HG03135 (cell line): ENCODE results near the gene ALK.

ENCODE experiments used
- ATAC-seq: cut with Tn5 transposase; IDR thresholded peaks from one replicate; pipeline ENCODE4 v1.9.1; 2021; ENCODE audit warnings: mild to moderate bottlenecking, moderate library complexity; ENCODE audit not compliant: unreplicated experiment

The ALK gene

DNA sequence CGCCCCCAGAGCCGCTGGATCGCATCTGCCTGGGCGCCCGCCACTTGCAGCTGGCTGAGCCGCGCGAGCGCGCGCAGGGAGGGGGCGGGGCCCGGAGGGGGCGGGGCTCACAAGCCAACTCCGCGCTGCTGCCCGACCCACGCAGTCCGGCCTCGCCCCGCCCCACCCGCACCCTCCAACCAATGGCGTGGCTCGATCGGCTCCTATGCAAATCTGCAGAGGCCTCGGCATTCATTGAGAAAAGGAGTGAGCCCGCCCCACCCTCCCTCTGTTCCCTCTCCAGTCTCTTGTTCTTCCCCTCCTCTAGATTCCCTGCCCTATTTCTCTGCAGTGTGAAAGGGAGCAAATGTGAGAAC is at the start of gene ALK:
Gene ALK, minus strand, starts transcription at position 27 of the 356 bp plus-strand sequence. CDS start 927 bp downstream, outside the sequence.
- no peak for ATAC-seq

GRCh38 chr2:29966266-29966665 is 44.9 kb upstream of the ALK start:
- ATAC-seq, result no peak

GRCh38 chr2:29963972-29964570 is 42.7 kb upstream of the ALK start:
- no peak for ATAC-seq

DNA sequence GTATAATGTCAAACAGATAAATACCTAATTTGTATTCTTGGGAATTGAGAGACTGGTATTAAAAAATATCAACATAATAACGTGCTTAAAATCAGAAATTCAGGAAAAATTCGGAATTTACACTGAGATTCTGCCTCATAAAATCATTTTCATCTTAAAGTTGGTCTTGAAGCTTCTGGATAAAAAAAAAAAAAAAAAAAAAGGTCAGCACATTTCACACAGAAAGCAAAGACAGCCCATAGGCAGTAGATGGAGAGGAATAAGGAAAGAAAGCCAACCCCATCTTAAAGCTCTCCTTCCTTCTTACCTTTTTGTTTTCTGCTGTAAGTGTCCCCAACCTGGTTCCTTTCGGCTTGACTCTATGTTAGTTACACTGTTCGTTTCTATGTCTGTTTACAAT is 41.5 kb upstream of the ALK start:
- ATAC-seq, result no peak

DNA sequence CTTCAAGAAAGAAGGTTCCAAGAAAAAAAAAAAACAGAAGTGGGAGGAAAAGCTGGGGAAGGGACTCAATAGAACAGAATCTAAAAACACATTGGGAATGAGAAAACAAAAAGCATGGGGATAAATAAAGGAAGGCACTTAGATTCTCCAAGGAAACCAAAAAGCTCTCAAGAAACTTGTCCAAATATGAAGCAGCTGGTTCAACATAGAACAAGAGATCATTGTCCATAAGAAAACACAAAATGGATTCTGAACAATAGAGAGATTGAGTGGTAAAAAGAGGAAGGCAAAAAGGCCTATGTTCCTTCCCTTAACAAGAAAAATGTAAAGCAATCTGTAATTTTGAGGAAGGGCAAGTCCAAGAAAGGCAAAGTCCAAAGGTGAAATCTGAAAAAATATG is 32.9 kb upstream of the ALK start:
- no peak for ATAC-seq

- ATAC-seq, result no peak
Observed at GRCh38 chr2:29952973-29953372, 31.6 kb upstream of the ALK start.

DNA sequence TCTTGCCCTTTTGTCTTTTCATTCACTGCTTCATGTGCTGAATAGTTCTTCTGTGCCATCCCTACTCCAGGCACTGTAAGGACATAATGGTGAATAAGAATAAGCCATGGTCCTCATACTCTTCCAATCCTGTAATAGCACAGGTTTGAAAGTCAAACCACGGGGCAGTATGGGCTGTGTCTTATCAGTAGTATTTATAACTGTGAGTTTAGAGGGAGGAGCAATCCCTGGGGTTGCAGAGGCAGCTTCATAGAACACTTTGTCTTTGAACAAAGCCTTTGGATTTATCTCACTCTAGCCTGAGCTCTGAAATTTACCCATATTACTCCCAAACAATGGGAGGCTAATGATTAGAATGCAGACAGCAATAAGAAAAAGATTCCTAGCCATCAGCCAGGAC is 30.2 kb upstream of the ALK start:
- no peak for ATAC-seq

DNA sequence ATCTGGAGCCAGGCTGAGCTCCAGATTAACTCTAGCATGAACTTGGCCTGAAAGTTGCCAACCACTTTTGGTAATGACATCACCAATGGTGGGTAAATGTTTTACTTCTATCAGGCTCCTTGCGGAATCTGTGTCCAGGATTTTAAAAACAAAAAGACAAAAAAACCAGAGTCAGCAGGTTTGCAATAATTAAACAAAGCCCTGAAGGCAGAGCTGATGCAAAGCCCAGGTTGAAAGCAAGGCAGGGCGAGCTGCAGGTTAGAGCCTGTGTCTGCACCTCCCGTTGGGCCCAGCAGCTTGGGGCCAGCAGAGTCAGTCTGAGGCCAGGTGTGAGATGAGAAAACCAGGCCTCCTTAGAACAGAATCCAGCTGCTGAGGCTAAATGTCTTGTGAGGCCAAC is 29.1 kb upstream of the ALK start:
- ATAC-seq, result no peak

GRCh38 chr2:29949042-29949441 is 27.7 kb upstream of the ALK start:
- no peak for ATAC-seq

GRCh38 chr2:29946505-29946904 is 25.1 kb upstream of the ALK start:
- no peak for ATAC-seq

DNA sequence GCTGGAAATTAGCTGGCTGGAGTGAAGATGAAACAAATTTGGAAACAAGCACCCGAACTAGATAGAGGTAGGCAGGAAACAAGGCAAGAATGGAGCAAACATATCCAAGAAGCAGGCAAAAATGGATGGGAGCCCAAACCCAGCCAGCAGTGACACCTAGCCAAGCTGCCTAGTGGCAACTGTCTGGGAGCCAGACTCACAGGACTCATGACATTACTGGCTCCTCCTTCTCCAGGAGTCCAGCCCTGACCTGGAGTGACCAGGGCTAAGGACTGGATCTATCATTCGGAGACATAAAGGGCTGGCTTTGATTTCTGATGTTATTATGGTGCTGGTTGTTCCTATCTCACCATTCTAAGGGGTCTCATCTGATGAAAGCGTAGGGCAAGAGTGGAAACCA is 21.3 kb upstream of the ALK start:
- no peak for ATAC-seq

- no peak for ATAC-seq
Observed at GRCh38 chr2:29940706-29941105, 19.3 kb upstream of the ALK start.

DNA sequence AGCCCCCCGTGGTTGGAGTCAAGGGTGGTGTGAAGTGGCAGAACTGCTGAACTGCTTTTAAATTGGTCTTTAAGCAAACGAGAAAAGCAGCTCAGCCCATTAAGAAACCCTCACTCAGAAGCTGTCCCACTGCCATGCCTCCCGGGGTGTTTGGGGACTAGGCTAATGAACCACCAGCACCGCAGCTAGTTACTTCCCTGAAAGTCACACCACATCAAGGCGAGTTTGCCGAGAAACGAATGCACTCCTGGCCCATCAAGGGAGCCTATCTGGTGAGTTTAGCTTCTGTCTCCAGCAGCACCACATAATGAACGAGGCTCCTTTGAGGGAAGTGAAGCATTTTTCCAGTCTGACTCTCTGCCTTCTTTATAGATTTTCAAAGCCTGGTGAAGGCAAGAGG is 14.6 kb upstream of the ALK start:
- ATAC-seq, result no peak

DNA sequence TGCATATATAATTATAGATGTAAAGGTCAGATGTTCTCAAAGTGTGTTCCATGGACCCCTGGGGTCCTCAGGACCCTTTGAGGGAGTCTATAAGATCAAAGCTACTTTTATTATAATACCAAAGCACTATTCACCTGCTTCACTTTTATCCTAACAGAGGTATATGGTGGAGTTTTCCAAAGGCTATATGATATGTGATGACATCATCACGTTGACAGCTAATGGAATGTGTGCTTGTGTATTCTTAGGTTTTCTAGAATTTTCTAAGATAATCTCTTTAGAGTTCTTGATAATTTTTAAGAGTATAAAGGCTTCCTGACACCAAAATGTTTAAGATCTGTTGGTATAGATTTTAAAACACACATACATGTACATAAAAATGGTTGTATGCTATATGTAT is 10.4 kb upstream of the ALK start:
- no peak for ATAC-seq

GRCh38 chr2:29923110-29923721 is 1.8 kb upstream of the ALK start:
- no peak for ATAC-seq

GRCh38 chr2:29922605-29923004 is 1.2 kb upstream of the ALK start:
- ATAC-seq, result no peak

DNA sequence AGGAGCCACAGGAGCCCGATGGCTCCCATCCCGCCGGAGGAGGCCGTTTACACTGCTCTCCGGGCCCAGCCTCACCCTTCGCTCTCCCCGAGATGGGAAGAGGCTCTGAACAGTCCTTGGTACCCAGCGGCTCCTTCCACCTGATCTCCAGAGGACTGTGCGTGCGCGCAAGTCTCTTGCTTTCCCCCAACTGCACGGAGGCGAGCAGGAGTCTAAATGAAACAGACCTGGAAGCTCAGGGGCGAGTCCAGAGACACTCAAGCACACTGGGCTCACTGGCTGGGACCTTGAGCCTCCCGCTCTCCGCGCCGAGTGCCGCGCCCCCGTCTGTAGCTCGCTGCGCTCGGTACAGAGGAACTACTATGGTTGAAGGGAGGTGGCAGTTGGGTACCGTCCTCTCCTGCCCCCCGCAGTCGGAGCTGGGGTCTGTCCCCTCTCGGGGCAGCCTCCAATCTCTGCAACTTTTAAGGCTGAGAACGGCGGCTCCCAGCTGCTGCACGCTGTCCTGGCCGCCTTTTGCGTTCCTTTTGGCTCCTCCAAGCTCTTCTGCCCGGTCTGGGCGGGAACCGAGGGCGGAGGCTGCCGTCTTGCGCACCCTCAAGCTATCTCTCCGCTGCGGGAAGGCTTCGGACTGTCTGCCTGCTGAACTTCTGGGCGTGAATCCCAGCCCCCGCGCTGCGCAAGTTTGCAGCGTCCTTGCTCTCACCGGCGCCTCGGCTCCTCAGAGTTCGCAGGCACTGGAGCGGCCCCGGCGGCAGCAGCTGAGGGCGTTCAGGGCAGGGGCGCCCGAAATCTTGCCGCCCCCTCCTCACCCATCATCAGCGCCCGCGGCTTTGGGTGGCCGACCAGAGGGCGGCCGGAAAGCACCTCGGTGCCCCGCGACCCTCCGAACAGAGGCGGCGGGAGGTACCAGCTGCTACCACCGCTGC is 491 bp downstream of the ALK start:
- no peak for ATAC-seq

GRCh38 chr2:29920130-29920577 is 1.2 kb downstream of the ALK start:
- ATAC-seq, result no peak

DNA sequence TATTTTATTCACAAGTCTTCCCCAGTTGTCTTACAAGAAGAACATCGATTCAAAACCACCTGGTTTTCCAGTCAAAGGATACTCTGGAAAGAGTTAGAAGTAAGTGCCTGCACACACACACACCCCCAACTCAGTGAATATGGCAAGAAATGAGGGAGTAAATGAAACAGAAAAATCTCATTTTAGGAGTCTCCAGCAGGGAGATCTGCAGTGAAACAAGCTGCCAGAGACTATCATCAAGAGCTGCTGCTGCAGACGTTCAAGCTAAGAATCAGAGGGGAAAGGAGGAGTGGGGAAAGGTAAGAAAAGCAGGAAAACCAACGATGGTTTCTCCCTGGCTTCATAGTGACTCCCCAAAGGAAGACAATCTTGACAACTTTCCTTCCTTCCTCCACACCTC is 2.4 kb downstream of the ALK start:
- no peak for ATAC-seq

GRCh38 chr2:29917781-29918180 is 3.6 kb downstream of the ALK start:
- ATAC-seq, result no peak

- no peak for ATAC-seq
Observed at GRCh38 chr2:29916571-29916970, 4.8 kb downstream of the ALK start.

DNA sequence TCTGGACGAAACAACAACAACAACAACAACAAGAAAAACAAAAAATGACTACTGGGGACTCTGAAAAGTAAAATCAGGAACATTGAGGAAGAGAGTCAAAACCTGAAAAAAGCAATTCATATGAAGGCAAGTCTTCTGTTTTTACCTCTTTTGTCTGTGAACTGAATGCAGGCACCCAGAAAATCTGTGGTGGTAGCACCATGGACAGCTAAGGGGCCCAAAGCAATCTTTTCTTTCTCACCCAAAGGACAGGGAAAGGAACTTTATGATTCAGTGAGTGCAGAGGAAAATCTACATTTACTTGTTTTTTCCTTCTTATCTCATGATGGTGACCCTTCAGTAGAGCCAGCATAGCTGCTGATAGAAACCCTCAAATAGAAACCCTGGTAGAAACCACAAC is 10.4 kb downstream of the ALK start:
- ATAC-seq, result no peak
